Spleen (tissue), 11 donors: ENCODE results near the gene TRMT44. TPM values are rescaled to one million over a fixed set of nuclear protein-coding genes. Genes with fewer than 3 reads are reported as not detected.

Experiments used
- DNase-seq: peaks from one replicate; pipeline ENCODE4 v3.0.0-alpha.2; 2020
- H3K27ac ChIP-seq, 8 donors: fragments of 200-600 bp; sonication (generic) in 7 of 8; 1 replicate in 4 of 8; 2 replicates in 4 of 8; pipeline versions ENCODE4 v1.5.0 to v1.8.0; 2016 to 2021; ENCODE audit warnings: inconsistent platforms in 4 of 8, mild to moderate bottlenecking in 4 of 8, moderate library complexity in 1 of 8
- H3K27me3 ChIP-seq, 7 donors: fragments of 200-600 bp; sonication (generic) in 6 of 7; replicated peaks in 1 of 7; 1 replicate in 4 of 7; 2 replicates in 3 of 7; pipeline versions ENCODE4 v1.5.0 to v1.8.0; 2016 to 2021; ENCODE audit warnings: inconsistent platforms in 3 of 7, mild to moderate bottlenecking in 1 of 7
- H3K36me3 ChIP-seq, 6 donors: fragments of 200-600 bp; sonication (generic) in 5 of 6; 1 replicate in 4 of 6; 2 replicates in 2 of 6; pipeline versions ENCODE4 v1.5.0 to v1.8.0; 2016 to 2021; ENCODE audit warnings: inconsistent platforms in 2 of 6
- H3K4me1 ChIP-seq, 6 donors: fragments of 200-600 bp; sonication (generic) in 5 of 6; 1 replicate in 3 of 6; 2 replicates in 3 of 6; pipeline versions ENCODE4 v1.5.0 to v1.8.0; 2016 to 2021; ENCODE audit warnings: inconsistent platforms in 3 of 6
- H3K4me3 ChIP-seq, 8 donors: fragments of 200-600 bp; sonication (generic) in 7 of 8; 1 replicate in 4 of 8; 2 replicates in 4 of 8; pipeline versions ENCODE4 v1.5.0 to v1.8.0; 2016 to 2021; ENCODE audit warnings: inconsistent platforms in 4 of 8, mild to moderate bottlenecking in 4 of 8, moderate library complexity in 2 of 8
- H3K9me3 ChIP-seq, 8 donors: fragments of 200-600 bp; sonication (generic) in 7 of 8; 1 replicate in 4 of 8; 2 replicates in 4 of 8; pipeline versions ENCODE4 v1.5.0 to v1.8.0; 2016 to 2021; ENCODE audit warnings: inconsistent platforms in 4 of 8
- CTCF ChIP-seq, 11 experiments: fragments of 200-600 bp in 7 of 11; fragments of 450-650 bp in 4 of 11; sonication (generic) in 4 of 11; IDR thresholded peaks in 8 of 11; conservative IDR thresholded peaks in 3 of 11; 1 replicate in 7 of 11; 2 replicates in 4 of 11; pipeline versions ENCODE4 v1.4.0 to v1.8.0; 2016 to 2021; ENCODE audit warnings: antibody characterized with exemption in 11 of 11, inconsistent platforms in 4 of 11, mild to moderate bottlenecking in 1 of 11
- POLR2A ChIP-seq, 3 donors: fragments of 450-650 bp; IDR thresholded peaks; one replicate each; pipeline ENCODE4 v1.5.1; 2017; ENCODE audit warnings: antibody characterized with exemption in 3 of 3, mild to moderate bottlenecking in 1 of 3
- POLR2AphosphoS5 ChIP-seq, 3 donors: sonication (generic); formaldehyde crosslinking; IDR thresholded peaks; one replicate each; pipeline ENCODE4 v1.5.1; 2017; ENCODE audit warnings: antibody characterized with exemption in 3 of 3
- WGBS, 5 donors: extraction: QIAGEN DNeasy Blood & Tissue Kit in 3 of 5; methylation state at CpG; one replicate each; pipeline versions ENCODE4 v1.1.5 to v1.1.7; 2013 to 2018; 5-methylcytosine and 5-hydroxymethylcytosine counted together
- intact Hi-C: fragments of 100-400 bp; cut with DNase I; formaldehyde crosslinking; loops from one replicate; pipeline ENCODE4 v1.15.0; 2023; ENCODE audit warnings: low total_unique reads
- polyA plus RNA-seq, 3 donors: library from polyadenylated mRNA; stranded (reverse); fragments of 200-250 nt; gene quantifications; one replicate each; pipeline ENCODE4 v1.2.1, GENCODE V29; 2013
- total RNA-seq, 7 donors: library from RNA; depleted of rRNA in 3 of 7; stranded (reverse); fragments of >200 nt in 3 of 7; fragmentation: NEBNext Ultra II Directional in 4 of 7; extraction: Animal tissue kit (Norgen Biotek cat#: 25700) in 4 of 7; gene quantifications; one replicate each; pipeline versions ENCODE4 v1.1.0 to v1.2.1, GENCODE V29; 2016 to 2021
- donor health status: healthy with polysubstance abuse.
- donor health status: DM: no; HTN: no; CAD: no; lungs with moderate emphysema.
- donor health status: DM: no; HTN: no; CAD: no.
- donor health status: Bipolar disorder and iron deficiency.
- donor health status: healthy.
- donor health status: DM: no; HTN: no; CAD: no.
- donor health status: DM: yes; HTN: yes; CAD: no.

Gene TRMT44
- total and polyA plus RNA-seq, 10 donors: 5.7 to 28.3 (median 21.6) TPM

GRCh38 chr4:8502836-8503585 lies 62.4 kb downstream of the TRMT44 start:
- 82 to 89% (median 87%) methylated on average over 11 to 13 of the region's 13 CpGs for WGBS, 5 donors
- Histone ChIP-seq H3K36me3 (no peaks in the 10 kb centered on the region), H3K27ac (no peak overlapping the region), H3K27me3 (no peaks in the 10 kb centered on the region), H3K9me3 (peaks cover 0 to 12% (median 1%) of the 10 kb centered on the region in 8 donors), H3K4me1 (peaks cover 0 to 5% (median 0%) of the 10 kb centered on the region in 6 donors), H3K4me3 (no peak overlapping the region)
- DNase-seq: no peak
- intact Hi-C loops: no loop called here
- TF ChIP-seq CTCF (IDR thresholded peaks at IDR 0.05 in 8 of 11, conservative IDR thresholded peaks at IDR 0.05 in 3 of 11) (no peak), POLR2AphosphoS5 (IDR thresholded peaks at IDR 0.05) (no peak), POLR2A (IDR thresholded peaks at IDR 0.05) (no peak)

GRCh38 chr4:8503801-8504200 lies 63.2 kb downstream of the TRMT44 start:
- H3K9me3 ChIP-seq: peaks cover 0 to 6% (median 0%) of the 10 kb centered on the region in 8 donors
- intact Hi-C loops: no loop called here
- H3K27ac ChIP-seq: no peak overlapping the region
- TF ChIP-seq POLR2AphosphoS5 (IDR thresholded peaks at IDR 0.05): no peak
- TF ChIP-seq POLR2A (IDR thresholded peaks at IDR 0.05): no peak
- TF ChIP-seq CTCF (IDR thresholded peaks at IDR 0.05 in 8 of 11, conservative IDR thresholded peaks at IDR 0.05 in 3 of 11): no peak
- no peaks in the 10 kb centered on the region for H3K27me3 ChIP-seq
- no peak for DNase-seq
- 71 to 84% (median 75%) methylated on average over 7 to 11 of the region's 11 CpGs for WGBS, 5 donors
- no peak overlapping the region for H3K4me3 ChIP-seq
- no peaks in the 10 kb centered on the region for H3K36me3 ChIP-seq
- H3K4me1 ChIP-seq: peaks cover 0 to 5% (median 0%) of the 10 kb centered on the region in 6 donors

- Histone ChIP-seq H3K27me3 (no peaks in the 10 kb centered on the region), H3K4me3 (no peak overlapping the region), H3K9me3 (peaks cover 0 to 6% (median 0%) of the 10 kb centered on the region in 8 donors), H3K27ac (no peak overlapping the region), H3K4me1 (peaks cover 0 to 5% (median 0%) of the 10 kb centered on the region in 6 donors), H3K36me3 (no peaks in the 10 kb centered on the region)
- TF ChIP-seq CTCF (IDR thresholded peaks at IDR 0.05 in 8 of 11, conservative IDR thresholded peaks at IDR 0.05 in 3 of 11) (no peak), POLR2AphosphoS5 (IDR thresholded peaks at IDR 0.05) (no peak), POLR2A (IDR thresholded peaks at IDR 0.05) (no peak)
- 65 to 66% (median 66%) methylated on average over 15 of the region's 15 CpGs for WGBS, 5 donors
- peak; percentile 72 for DNase-seq
- intact Hi-C loops: no loop called here
Measured at GRCh38 chr4:8504279-8505007, 63.9 kb downstream of the TRMT44 start.

GRCh38 chr4:8505229-8505628 lies 64.7 kb downstream of the TRMT44 start:
- Histone ChIP-seq H3K9me3 (peaks cover 0 to 6% (median 0%) of the 10 kb centered on the region in 8 donors), H3K4me1 (peaks cover 0 to 5% (median 0%) of the 10 kb centered on the region in 6 donors), H3K27me3 (no peaks in the 10 kb centered on the region), H3K36me3 (no peaks in the 10 kb centered on the region), H3K27ac (no peak overlapping the region), H3K4me3 (no peak overlapping the region)
- intact Hi-C loops: no loop called here
- TF ChIP-seq POLR2AphosphoS5 (IDR thresholded peaks at IDR 0.05) (no peak), CTCF (IDR thresholded peaks at IDR 0.05 in 8 of 11, conservative IDR thresholded peaks at IDR 0.05 in 3 of 11) (no peak), POLR2A (IDR thresholded peaks at IDR 0.05) (no peak)
- 72 to 93% (median 82%) methylated on average over 2 to 7 of the region's 7 CpGs for WGBS, 5 donors
- DNase-seq: peak; percentile 58
